Measurements from ENCODE around the gene KLHL25.

- TF ChIP-seq, protein P1, sequence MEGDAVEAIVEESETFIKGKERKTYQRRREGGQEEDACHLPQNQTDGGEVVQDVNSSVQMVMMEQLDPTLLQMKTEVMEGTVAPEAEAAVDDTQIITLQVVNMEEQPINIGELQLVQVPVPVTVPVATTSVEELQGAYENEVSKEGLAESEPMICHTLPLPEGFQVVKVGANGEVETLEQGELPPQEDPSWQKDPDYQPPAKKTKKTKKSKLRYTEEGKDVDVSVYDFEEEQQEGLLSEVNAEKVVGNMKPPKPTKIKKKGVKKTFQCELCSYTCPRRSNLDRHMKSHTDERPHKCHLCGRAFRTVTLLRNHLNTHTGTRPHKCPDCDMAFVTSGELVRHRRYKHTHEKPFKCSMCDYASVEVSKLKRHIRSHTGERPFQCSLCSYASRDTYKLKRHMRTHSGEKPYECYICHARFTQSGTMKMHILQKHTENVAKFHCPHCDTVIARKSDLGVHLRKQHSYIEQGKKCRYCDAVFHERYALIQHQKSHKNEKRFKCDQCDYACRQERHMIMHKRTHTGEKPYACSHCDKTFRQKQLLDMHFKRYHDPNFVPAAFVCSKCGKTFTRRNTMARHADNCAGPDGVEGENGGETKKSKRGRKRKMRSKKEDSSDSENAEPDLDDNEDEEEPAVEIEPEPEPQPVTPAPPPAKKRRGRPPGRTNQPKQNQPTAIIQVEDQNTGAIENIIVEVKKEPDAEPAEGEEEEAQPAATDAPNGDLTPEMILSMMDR (conservative IDR thresholded peaks at IDR 0.05; ENCODE audit: low read depth, low read length): no peak
- TF ChIP-seq EZH2 (IDR thresholded peaks at IDR 0.05; ENCODE audit: borderline replicate concordance, low read depth, low read length, poor library complexity, severe bottlenecking): no peak
Measured at GRCh38 chr15:85766001-85766831, 28.5 kb downstream of the KLHL25 start.
